ENCODE results near the gene LTBP3.
"Not testable (repeated sequence)": the region's sequence is repeated elsewhere in the genome, so short reads cannot be mapped to it uniquely, and the experiment has no call there.

Gene LTBP3

GRCh38 chr11:65525546-65526480 lies 32.3 kb downstream of the LTBP3 start:
- peak overlapping the region; percentile 98 for H3K27ac ChIP-seq
- TF ChIP-seq CTCF (conservative IDR thresholded peaks at IDR 0.05) = no peak
- TF ChIP-seq ZFX (IDR thresholded peaks at IDR 0.05) = 0 out of 2 replicates have a peak, but pooled peaks have one; percentile 58

GRCh38 chr11:65524741-65525545 lies 33.2 kb downstream of the LTBP3 start, which contains the start of gene SCYL1:
Gene SCYL1 (plus strand): TSS chr11:65525083. CDS start chr11:65525154, 71 bp downstream.
- H3K27ac ChIP-seq = peak within 1 kb of the TSS; percentile 98
- TF ChIP-seq CTCF (conservative IDR thresholded peaks at IDR 0.05) = no peak
- peak; percentile 100 for TF ChIP-seq ZFX (IDR thresholded peaks at IDR 0.05)

GRCh38 chr11:65524014-65524740 lies 34.0 kb downstream of the LTBP3 start:
- H3K27ac ChIP-seq = no peak overlapping the region
- TF ChIP-seq CTCF (conservative IDR thresholded peaks at IDR 0.05) (no peak), ZFX (IDR thresholded peaks at IDR 0.05) (no peak)

- not testable (repeated sequence) for H3K27ac ChIP-seq
Observed at GRCh38 chr11:65523631-65523968, 34.6 kb downstream of the LTBP3 start.

- H3K27ac ChIP-seq = not testable (repeated sequence)
Observed at GRCh38 chr11:65522718-65523630, 35.2 kb downstream of the LTBP3 start.

DNA sequence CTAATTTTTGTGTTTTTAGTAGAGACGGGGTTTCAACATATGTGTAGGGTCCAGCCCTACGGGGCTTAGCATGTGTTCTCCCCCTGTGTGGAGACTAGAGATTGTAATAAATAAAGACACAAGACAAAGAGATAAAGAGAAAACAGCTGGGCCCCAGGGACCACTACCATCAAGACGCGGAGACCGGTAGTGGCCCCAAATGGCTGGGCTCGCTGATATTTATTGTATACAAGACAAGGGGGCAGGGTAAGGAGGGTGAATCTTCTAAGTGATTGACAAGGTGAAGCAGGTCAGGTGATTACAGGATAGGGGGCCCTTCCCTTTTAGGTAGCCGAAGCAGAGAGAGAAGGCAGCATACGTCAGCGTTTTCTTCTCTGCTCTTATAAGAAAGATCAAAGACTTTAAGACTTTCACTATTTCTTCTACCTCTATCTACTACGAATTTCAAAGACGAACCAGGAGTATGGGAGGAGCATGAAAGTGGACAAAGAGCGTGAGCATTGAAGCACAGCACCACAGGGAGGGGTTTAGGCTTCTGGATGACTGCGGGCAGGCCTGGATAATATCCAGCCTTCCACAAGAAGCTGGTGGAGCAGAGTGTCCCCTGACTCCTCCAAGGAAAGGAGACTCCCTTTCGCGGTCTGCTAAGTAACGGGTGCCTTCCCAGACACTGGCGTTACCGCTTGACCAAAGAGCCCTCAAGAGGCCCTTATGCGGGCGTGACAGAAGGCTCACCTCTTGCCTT lies 36.2 kb downstream of the LTBP3 start:
- H3K27ac ChIP-seq = not testable (repeated sequence)

GRCh38 chr11:65518941-65519549 lies 39.1 kb downstream of the LTBP3 start:
- H3K27ac ChIP-seq = not testable (repeated sequence)

DNA sequence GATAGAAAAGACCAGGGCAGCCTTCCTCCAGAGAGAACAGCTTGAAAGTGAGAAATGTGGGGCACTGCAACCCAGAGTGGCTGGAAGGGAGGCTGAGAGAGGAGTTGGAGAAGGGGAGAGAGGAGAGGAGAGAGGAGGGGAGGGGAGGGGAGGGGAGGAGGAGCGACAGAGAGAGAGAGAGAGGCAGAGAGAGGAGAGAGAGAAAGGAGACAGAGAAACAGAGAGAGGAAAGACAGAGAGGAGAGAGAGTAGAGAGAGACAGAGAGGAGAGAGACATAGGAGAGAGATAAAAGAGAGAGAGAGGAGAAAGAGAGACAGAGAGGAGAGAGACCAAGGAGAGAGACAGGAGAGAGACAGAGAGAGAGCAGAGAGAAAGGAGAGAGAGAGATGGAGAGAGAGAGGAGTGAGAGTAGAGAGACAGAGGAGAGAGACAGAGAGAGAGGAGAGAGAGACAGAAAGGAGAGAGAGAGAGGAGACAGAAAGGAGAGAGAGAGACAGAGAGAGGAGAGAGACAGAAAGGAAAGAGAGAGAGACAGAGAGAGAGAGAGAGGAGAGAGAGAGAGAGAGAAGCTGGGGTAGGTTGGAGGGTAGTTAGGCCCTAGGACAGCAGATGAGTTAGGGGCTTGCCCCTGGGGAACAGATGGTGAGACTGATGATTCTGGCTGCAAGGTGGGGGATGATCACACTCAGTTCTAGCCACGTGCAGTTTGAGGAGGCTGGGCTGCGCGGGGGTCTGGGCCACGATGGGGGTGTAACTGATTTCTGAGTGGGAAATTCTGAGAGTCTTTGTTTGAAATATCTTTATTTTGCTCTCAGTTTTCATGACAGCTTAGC lies 41.8 kb downstream of the LTBP3 start:
- TF ChIP-seq ZFX (IDR thresholded peaks at IDR 0.05) = no peak
- TF ChIP-seq CTCF (conservative IDR thresholded peaks at IDR 0.05) = no peak
- no peak overlapping the region for H3K27ac ChIP-seq

GRCh38 chr11:65512311-65512710 lies 45.8 kb downstream of the LTBP3 start:
- H3K27ac ChIP-seq = not testable (repeated sequence)

All from C4-2B (cell line).